Activated CD8-positive, alpha-beta memory T cell treated with anti-CD3 and anti-CD28 coated beads, Interleukin-2, amount 10 ng/mL, durations not matched to agents 7 days and 5 days (primary cell): ENCODE results near the gene GALNT6. TPM values are rescaled to one million over a fixed set of nuclear protein-coding genes. Genes with fewer than 3 reads are reported as not detected.
"Not testable (repeated sequence)": the region's sequence is repeated elsewhere in the genome, so short reads cannot be mapped to it uniquely, and the experiment has no call there.

Experiments
- ATAC-seq: fragments of 150-1000 bp; cut with Tn5 transposase; one replicate; pipeline ENCODE4 v1.10.0; 2021; ENCODE audit warnings: moderate library complexity
- CTCF ChIA-PET: fragments of 350-600 bp; sonication (Branson Sonifier 250); formaldehyde crosslinking; loops from one replicate; lab custom pipeline; 2021; ENCODE audit warnings: antibody characterized with exemption; lab: Charles Lee
- DNase-seq: peaks from one replicate; pipeline ENCODE4 v3.0.0-alpha.2; 2020
- H3K27ac Mint-ChIP-seq: one replicate; pipeline ENCODE4 v1.8.0; 2021; ENCODE audit warnings: mild to moderate bottlenecking, mixed read lengths
- H3K27me3 Mint-ChIP-seq: one replicate; pipeline ENCODE4 v1.8.0; 2021; ENCODE audit warnings: mixed read lengths
- H3K36me3 Mint-ChIP-seq: one replicate; pipeline ENCODE4 v1.8.0; 2021; ENCODE audit warnings: mild to moderate bottlenecking, mixed read lengths
- H3K4me1 Mint-ChIP-seq: one replicate; pipeline ENCODE4 v1.8.0; 2021; ENCODE audit warnings: mixed read lengths
- H3K4me3 Mint-ChIP-seq: one replicate; pipeline ENCODE4 v1.8.0; 2021; ENCODE audit warnings: mild to moderate bottlenecking, moderate library complexity, mixed read lengths
- H3K9me3 Mint-ChIP-seq: one replicate; pipeline ENCODE4 v1.8.0; 2022; ENCODE audit warnings: low read depth, mixed read lengths
- total RNA-seq, 2 experiments: library from RNA; stranded (reverse); gene quantifications; one replicate each; pipeline ENCODE4 v1.2.3, GENCODE V29; 2021

GALNT6 gene
- total RNA-seq, 2 experiments from 2014 or later, result 43.9 to 47.9 TPM

- Mint-ChIP-seq H3K27ac (no peak overlapping the region), H3K27me3 (no peaks in the 10 kb centered on the region), H3K36me3 (peaks cover 28% of the 10 kb centered on the region), H3K4me1 (no peaks in the 10 kb centered on the region), H3K9me3 (no peaks in the 10 kb centered on the region), H3K4me3 (no peak overlapping the region)
- ATAC-seq (no peak), DNase-seq (no peak)
- CTCF ChIA-PET, result interaction anchor here (0.8 kb wide), 1 partner anchor 8 kb away, joined by 3 read pairs; no protein-coding TSS in a partner anchor
Observed at GRCh38 chr12:51357374-51358047, 33.7 kb downstream of the GALNT6 start.

- no peak overlapping the region for H3K27ac Mint-ChIP-seq
- no peaks in the 10 kb centered on the region for H3K27me3 Mint-ChIP-seq
- H3K9me3 Mint-ChIP-seq, result no peaks in the 10 kb centered on the region
- no peak overlapping the region for H3K4me3 Mint-ChIP-seq
- peaks cover 11% of the 10 kb centered on the region for H3K36me3 Mint-ChIP-seq
- ATAC-seq, result peak; percentile 47
- CTCF ChIA-PET, result interaction anchor here (0.5 to 4.4 kb wide), 15 partner anchors 9 to 831 kb away, joined by 3 to 39 read pairs (median 4); partner anchors contain the start of gene GALNT6
- no peaks in the 10 kb centered on the region for H3K4me1 Mint-ChIP-seq
- peak; percentile 52 for DNase-seq
Observed at GRCh38 chr12:51351913-51352532, 39.2 kb downstream of the GALNT6 start.

GRCh38 chr12:51349026-51349425 is 42.2 kb downstream of the GALNT6 start:
- Mint-ChIP-seq H3K9me3 (no peaks in the 10 kb centered on the region), H3K36me3 (peaks cover 1% of the 10 kb centered on the region), H3K4me3 (no peak overlapping the region), H3K27ac (no peak overlapping the region), H3K4me1 (no peaks in the 10 kb centered on the region), H3K27me3 (no peaks in the 10 kb centered on the region)
- DNase-seq (no peak), ATAC-seq (no peak)
- CTCF ChIA-PET, result interaction anchor here (0.9 to 4.4 kb wide), 5 partner anchors 8 to 89 kb away, joined by 3 to 39 read pairs (median 3); no protein-coding TSS in a partner anchor

GRCh38 chr12:51348116-51348515 is 43.1 kb downstream of the GALNT6 start:
- H3K27me3 Mint-ChIP-seq, result no peaks in the 10 kb centered on the region
- no peaks in the 10 kb centered on the region for H3K36me3 Mint-ChIP-seq
- no peak overlapping the region for H3K4me3 Mint-ChIP-seq
- CTCF ChIA-PET, result no interaction called here
- no peaks in the 10 kb centered on the region for H3K9me3 Mint-ChIP-seq
- no peak overlapping the region for H3K27ac Mint-ChIP-seq
- no peak for DNase-seq
- no peaks in the 10 kb centered on the region for H3K4me1 Mint-ChIP-seq
- ATAC-seq, result no peak

- Mint-ChIP-seq H3K27ac (no peak within 1 kb of the TSS), H3K27me3 (no peaks in the 10 kb centered on the region), H3K36me3 (no peaks in the 10 kb centered on the region), H3K4me3 (no peak within 1 kb of the TSS), H3K4me1 (peaks cover 1% of the 10 kb centered on the region), H3K9me3 (no peaks in the 10 kb centered on the region)
- no peak for ATAC-seq
- CTCF ChIA-PET, result no interaction called here
- DNase-seq, result no peak
Observed at GRCh38 chr12:51346581-51346980, 44.6 kb downstream of the GALNT6 start, which contains the start of gene CELA1. Gene CELA1, minus strand, starts transcription at chr12:51346679. Its CDS starts 41 bp downstream, at chr12:51346638.

- Mint-ChIP-seq H3K4me3 (no peak overlapping the region), H3K27ac (no peak overlapping the region), H3K4me1 (peaks cover 7% of the 10 kb centered on the region), H3K36me3 (no peaks in the 10 kb centered on the region), H3K27me3 (no peaks in the 10 kb centered on the region), H3K9me3 (no peaks in the 10 kb centered on the region)
- ATAC-seq (no peak), DNase-seq (no peak)
- CTCF ChIA-PET, result interaction anchor here (0.7 kb wide), 1 partner anchor 76 kb away, joined by 3 read pairs; no protein-coding TSS in a partner anchor
Observed at GRCh38 chr12:51345681-51346080, 45.5 kb downstream of the GALNT6 start.

GRCh38 chr12:51343201-51343600 is 48.0 kb downstream of the GALNT6 start:
- CTCF ChIA-PET, result interaction anchor here (1.0 to 4.2 kb wide), 5 partner anchors 8 to 578 kb away, joined by 3 to 81 read pairs (median 4); partner anchors contain the start of gene SMAGP
- H3K9me3 Mint-ChIP-seq, result no peaks in the 10 kb centered on the region
- no peak for ATAC-seq
- no peak overlapping the region for H3K27ac Mint-ChIP-seq
- no peak for DNase-seq
- H3K36me3 Mint-ChIP-seq, result no peaks in the 10 kb centered on the region
- no peak overlapping the region for H3K4me3 Mint-ChIP-seq
- H3K27me3 Mint-ChIP-seq, result no peaks in the 10 kb centered on the region
- H3K4me1 Mint-ChIP-seq, result peaks cover 7% of the 10 kb centered on the region

- H3K36me3 Mint-ChIP-seq, result no peaks in the 10 kb centered on the region
- no peak overlapping the region for H3K4me3 Mint-ChIP-seq
- H3K27ac Mint-ChIP-seq, result no peak overlapping the region
- CTCF ChIA-PET, result interaction anchor here (1.0 to 4.2 kb wide), 16 partner anchors 9 to 577 kb away, joined by 3 to 81 read pairs (median 11); partner anchors contain the start of genes BIN2, DAZAP2, LETMD1 and SMAGP
- DNase-seq (no peak), ATAC-seq (no peak)
- no peaks in the 10 kb centered on the region for H3K9me3 Mint-ChIP-seq
- peaks cover 7% of the 10 kb centered on the region for H3K4me1 Mint-ChIP-seq
- no peaks in the 10 kb centered on the region for H3K27me3 Mint-ChIP-seq
Observed at GRCh38 chr12:51342416-51342815, 48.8 kb downstream of the GALNT6 start.

GRCh38 chr12:51341251-51342007 is 49.8 kb downstream of the GALNT6 start:
- Mint-ChIP-seq H3K9me3 (no peaks in the 10 kb centered on the region), H3K4me1 (peaks cover 7% of the 10 kb centered on the region), H3K36me3 (no peaks in the 10 kb centered on the region), H3K4me3 (no peak overlapping the region), H3K27me3 (no peaks in the 10 kb centered on the region), H3K27ac (peak overlapping the region; percentile 48)
- CTCF ChIA-PET, result interaction anchor here (0.6 to 4.2 kb wide), 61 partner anchors 10 to 1302 kb away, joined by 3 to 81 read pairs (median 5); partner anchors contain the start of genes ATF1, BIN2, CSRNP2 and DAZAP2
- DNase-seq, result peak; percentile 83
- ATAC-seq, result peak; percentile 91

- DNase-seq (no peak), ATAC-seq (no peak)
- Mint-ChIP-seq H3K4me1 (peaks cover 7% of the 10 kb centered on the region), H3K4me3 (no peak overlapping the region), H3K36me3 (no peaks in the 10 kb centered on the region), H3K27me3 (no peaks in the 10 kb centered on the region), H3K27ac (no peak overlapping the region), H3K9me3 (no peaks in the 10 kb centered on the region)
- CTCF ChIA-PET, result interaction anchor here (1.0 to 4.2 kb wide), 6 partner anchors 11 to 250 kb away, joined by 3 to 81 read pairs (median 8); partner anchors contain the start of gene SMAGP
Observed at GRCh38 chr12:51339750-51340149, 51.5 kb downstream of the GALNT6 start.

- not testable (repeated sequence) for ATAC-seq, DNase-seq, H3K27me3 Mint-ChIP-seq, H3K4me3 Mint-ChIP-seq, H3K27ac Mint-ChIP-seq, H3K4me1 Mint-ChIP-seq, H3K36me3 Mint-ChIP-seq, H3K9me3 Mint-ChIP-seq
- CTCF ChIA-PET, result interaction anchor here (1.1 to 1.5 kb wide), 2 partner anchors 14 to 68 kb away, joined by 3 to 4 read pairs; no protein-coding TSS in a partner anchor
Observed at GRCh38 chr12:51337336-51337735, 53.9 kb downstream of the GALNT6 start.

- DNase-seq (no peak), ATAC-seq (no peak)
- Mint-ChIP-seq H3K27ac (no peak overlapping the region), H3K4me3 (no peak overlapping the region), H3K36me3 (no peaks in the 10 kb centered on the region), H3K4me1 (peaks cover 4% of the 10 kb centered on the region), H3K27me3 (no peaks in the 10 kb centered on the region), H3K9me3 (no peaks in the 10 kb centered on the region)
- CTCF ChIA-PET, result interaction anchor here (0.8 to 1.4 kb wide), 4 partner anchors 9 to 65 kb away, joined by 3 to 6 read pairs (median 4); partner anchors contain the start of gene SMAGP
Observed at GRCh38 chr12:51335931-51336330, 55.3 kb downstream of the GALNT6 start.

GRCh38 chr12:51334764-51335163 is 56.4 kb downstream of the GALNT6 start:
- no peaks in the 10 kb centered on the region for H3K9me3 Mint-ChIP-seq
- no peak for DNase-seq
- peaks cover 1% of the 10 kb centered on the region for H3K36me3 Mint-ChIP-seq
- no peak overlapping the region for H3K4me3 Mint-ChIP-seq
- H3K27me3 Mint-ChIP-seq, result no peaks in the 10 kb centered on the region
- ATAC-seq, result no peak
- CTCF ChIA-PET, result interaction anchor here (1.4 kb wide), 1 partner anchor 64 kb away, joined by 6 read pairs; the partner anchor contains the start of gene SMAGP
- peaks cover 12% of the 10 kb centered on the region for H3K4me1 Mint-ChIP-seq
- H3K27ac Mint-ChIP-seq, result no peak overlapping the region
